ENCODE data around the gene METAP1. TPM values are rescaled to one million over a fixed set of nuclear protein-coding genes. Genes with fewer than 3 reads are reported as not detected.

The METAP1 gene
- polyA plus RNA-seq, 3 donors, result 15.9 to 21.7 (median 20.6) TPM

GRCh38 chr4:99002279-99002678 is 6.8 kb downstream of the METAP1 start:
- no peak overlapping the region for H3K4me2 ChIP-seq (replicated peaks; ENCODE audit: extremely low read depth, low read length, poor library complexity, severe bottlenecking)
- Mint-ChIP-seq H3K27ac (peak overlapping the region in 2 of 7 donors; percentile 42 to 71), H3K36me3 (peaks cover 2 to 9% of the 10 kb centered on the region in 2 donors), H3K4me3 (no peak overlapping the region), H3K27me3 (ENCODE audit: low read depth in 3 of 3) (peaks cover 0 to 3% (median 0%) of the 10 kb centered on the region in 3 donors), H3K9me3 (no peaks in the 10 kb centered on the region), H3K4me1 (peaks cover 17% of the 10 kb centered on the region)
- no peak for TF ChIP-seq CTCF (IDR thresholded peaks at IDR 0.05)
- no peak overlapping the region for H3K4me3 ChIP-seq (replicated peaks in 1 of 3; ENCODE audit: low read depth in 2 of 3, low read length in 3 of 3)
- intact Hi-C loops (cut with micrococcal nuclease), result no loop called here
- peaks cover 76% of the 10 kb centered on the region for H4K20me1 ChIP-seq (ENCODE audit: insufficient read depth, low read length)
- no peak overlapping the region for H2AFZ ChIP-seq (ENCODE audit: insufficient read depth, low read depth, low read length, poor library complexity, severe bottlenecking)
- H3K27me3 ChIP-seq (ENCODE audit: control insufficient read depth in 2 of 2, insufficient read depth in 2 of 2, low read length in 2 of 2), result no peaks in the 10 kb centered on the region
- H3K36me3 ChIP-seq (replicated peaks in 1 of 2; ENCODE audit: control insufficient read depth in 1 of 2, insufficient read depth in 2 of 2, low read length in 2 of 2), result no peaks in the 10 kb centered on the region
- 100% methylated on average over 1 of the region's 3 CpGs for WGBS (ENCODE audit: insufficient coverage)
- H3K79me2 ChIP-seq (ENCODE audit: insufficient read depth, low read length), result peaks cover 96% of the 10 kb centered on the region
- no peak overlapping the region for H3K27ac ChIP-seq (ENCODE audit: low read depth in 1 of 2, low read length in 2 of 2)
- H3K9me3 ChIP-seq (replicated peaks in 1 of 2; ENCODE audit: control insufficient read depth in 1 of 2, insufficient read depth in 1 of 2, low read length in 2 of 2), result no peaks in the 10 kb centered on the region
- no peaks in the 10 kb centered on the region for H3K4me1 ChIP-seq (ENCODE audit: control insufficient read depth in 1 of 2, insufficient read depth in 2 of 2, low read length in 2 of 2)
- no peak for DNase-seq
- H3K9ac ChIP-seq (ENCODE audit: insufficient read depth, low read length, poor library complexity, severe bottlenecking), result no peak overlapping the region

- H3K27me3 ChIP-seq (ENCODE audit: control insufficient read depth in 2 of 2, insufficient read depth in 2 of 2, low read length in 2 of 2), result no peaks in the 10 kb centered on the region
These were observed 12.5 kb downstream of the METAP1 start for GRCh38 chr4:99008051-99008450.

More at GRCh38 chr4:99008051-99008450, 12.5 kb downstream of the METAP1 start:
- WGBS (ENCODE audit: insufficient coverage), result 100% methylated on average over 1 of the region's 2 CpGs
- H3K27ac ChIP-seq (ENCODE audit: low read depth in 1 of 2, low read length in 2 of 2), result no peak overlapping the region
- H3K4me1 Mint-ChIP-seq, result peaks cover 2% of the 10 kb centered on the region
- peaks cover 9 to 10% of the 10 kb centered on the region in 2 donors for H3K9me3 ChIP-seq (replicated peaks in 1 of 2; ENCODE audit: control insufficient read depth in 1 of 2, insufficient read depth in 1 of 2, low read length in 2 of 2)
- no peak overlapping the region for H3K4me2 ChIP-seq (replicated peaks; ENCODE audit: extremely low read depth, low read length, poor library complexity, severe bottlenecking)
- peaks cover 6 to 24% (median 14%) of the 10 kb centered on the region in 7 donors for H3K9me3 Mint-ChIP-seq
- no peak overlapping the region for H2AFZ ChIP-seq (ENCODE audit: insufficient read depth, low read depth, low read length, poor library complexity, severe bottlenecking)
- peaks cover 0 to 4% of the 10 kb centered on the region in 2 donors for H3K36me3 ChIP-seq (replicated peaks in 1 of 2; ENCODE audit: control insufficient read depth in 1 of 2, insufficient read depth in 2 of 2, low read length in 2 of 2)
- peaks cover 34% of the 10 kb centered on the region for H4K20me1 ChIP-seq (ENCODE audit: insufficient read depth, low read length)
- no peak overlapping the region for H3K27ac Mint-ChIP-seq
- DNase-seq, result no peak
- H3K9ac ChIP-seq (ENCODE audit: insufficient read depth, low read length, poor library complexity, severe bottlenecking), result no peak overlapping the region
- H3K79me2 ChIP-seq (ENCODE audit: insufficient read depth, low read length), result peaks cover 92% of the 10 kb centered on the region
- TF ChIP-seq CTCF (IDR thresholded peaks at IDR 0.05), result no peak
- peaks cover 0 to 1% (median 0%) of the 10 kb centered on the region in 3 donors for H3K27me3 Mint-ChIP-seq (ENCODE audit: low read depth in 3 of 3)
- H3K36me3 Mint-ChIP-seq, result peaks cover 15 to 32% of the 10 kb centered on the region in 2 donors
- no peak overlapping the region for H3K4me3 Mint-ChIP-seq
- no peak overlapping the region for H3K4me3 ChIP-seq (replicated peaks in 1 of 3; ENCODE audit: low read depth in 2 of 3, low read length in 3 of 3)
- H3K4me1 ChIP-seq (ENCODE audit: control insufficient read depth in 1 of 2, insufficient read depth in 2 of 2, low read length in 2 of 2), result no peaks in the 10 kb centered on the region
- intact Hi-C loops (cut with micrococcal nuclease), result no loop called here

Data from CD14-positive monocyte (primary cell).